AG04450 (cell line): ENCODE measurements around the gene INTS13. TPM values are rescaled to one million over a fixed set of nuclear protein-coding genes. Genes with fewer than 3 reads are reported as not detected.
"Not testable (repeated sequence)": the region's sequence is repeated elsewhere in the genome, so short reads cannot be mapped to it uniquely, and the experiment has no call there.

ENCODE experiments used
- CTCF ChIA-PET: fragments of 300-600, 350-600 bp; formaldehyde crosslinking; extraction: SDS; loops from one replicate; lab custom pipeline; 2022; ENCODE audit warnings: antibody characterized with exemption, inconsistent platforms; lab: Charles Lee
- POLR2A ChIA-PET: fragments of 350-600 bp; formaldehyde crosslinking; extraction: SDS; loops from one replicate; lab custom pipeline; 2021; ENCODE audit warnings: antibody characterized with exemption, inconsistent platforms; lab: Yijun Ruan, JAX
- DNase-seq: peaks from one replicate; pipeline ENCODE4 v3.0.0-alpha.2; 2011; ENCODE audit warnings: low read depth, low spot score
- H3K27ac ChIP-seq: one replicate; pipeline ENCODE4 v1.5.1; 2012; ENCODE audit warnings: low read depth, low read length, control low read depth
- H3K27me3 ChIP-seq: one replicate; pipeline ENCODE4 v1.6.0; 2012; ENCODE audit warnings: low read length; ENCODE audit not compliant: control insufficient read depth, insufficient read depth
- H3K4me3 ChIP-seq: 2 replicates; pipeline ENCODE4 v1.5.1; 2011; ENCODE audit warnings: mild to moderate bottlenecking, low read depth, low read length, control low read depth
- H3K9me3 ChIP-seq: 2 replicates; pipeline ENCODE4 v1.5.1; 2012; ENCODE audit warnings: low read length; ENCODE audit not compliant: control insufficient read depth, insufficient read depth
- CTCF ChIP-seq: IDR thresholded peaks from 2 replicates; pipeline ENCODE4 v1.5.1; 2011; ENCODE audit warnings: low read depth, low read length, control low read depth, inconsistent platforms
- polyA plus RNA-seq: library from polyadenylated mRNA; depleted of rRNA; stranded (reverse); fragments of >200 nt; gene quantifications from 2 replicates; pipeline ENCODE4 v1.2.3, GENCODE V29; 2011

The INTS13 gene
- polyA plus RNA-seq, 1 experiment: 38.3 TPM

GRCh38 chr12:26867080-26867479, 70.7 kb downstream of the INTS13 start:
- Histone ChIP-seq H3K27me3 (peaks cover 3% of the 10 kb centered on the region), H3K4me3 (no peak overlapping the region), H3K27ac (no peak overlapping the region), H3K9me3 (no peaks in the 10 kb centered on the region)
- CTCF ChIA-PET: interaction anchor here (2.0 kb wide), 1 partner anchor 18 kb away, joined by 12 read pairs; no protein-coding TSS in a partner anchor
- POLR2A ChIA-PET: no interaction called here
- TF ChIP-seq CTCF: no peak
- DNase-seq: no peak

DNA sequence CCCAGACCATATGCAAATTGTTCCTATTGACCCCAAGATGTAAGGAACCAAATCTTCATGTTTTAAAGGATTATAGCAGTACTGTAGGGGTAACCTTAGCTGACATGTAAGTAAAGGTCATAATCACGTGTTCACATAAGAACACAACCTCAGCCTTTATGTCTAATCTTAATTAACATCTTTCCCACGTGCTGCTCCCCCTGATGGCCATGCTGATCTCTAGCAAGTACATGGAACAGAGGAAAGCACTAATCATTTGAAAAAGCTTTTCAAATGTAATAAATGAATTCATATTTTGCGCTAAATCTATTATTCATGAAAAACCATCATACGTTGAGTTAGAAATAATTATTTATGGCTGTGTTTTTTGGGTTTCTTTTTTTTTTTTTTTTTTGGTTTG, 74.3 kb downstream of the INTS13 start:
- DNase-seq: no peak
- CTCF ChIA-PET: interaction anchor here (0.6 to 2.0 kb wide), 3 partner anchors 21 to 442 kb away, joined by 3 to 13 read pairs (median 4); no protein-coding TSS in a partner anchor

GRCh38 chr12:26862787-26863186, 75.0 kb downstream of the INTS13 start:
- H3K4me3 ChIP-seq, H3K27ac ChIP-seq, DNase-seq, POLR2A ChIA-PET, H3K9me3 ChIP-seq, H3K27me3 ChIP-seq: not testable (repeated sequence)
- CTCF ChIA-PET: interaction anchor here (2.0 kb wide), 1 partner anchor 22 kb away, joined by 13 read pairs; no protein-coding TSS in a partner anchor

More for the DNA sequence above, 74.3 kb downstream of the INTS13 start:
- Histone ChIP-seq H3K4me3 (no peak overlapping the region), H3K9me3 (no peaks in the 10 kb centered on the region), H3K27ac (no peak overlapping the region), H3K27me3 (peaks cover 2% of the 10 kb centered on the region)
- POLR2A ChIA-PET: no interaction called here
- TF ChIP-seq CTCF: peak; percentile 45

DNA sequence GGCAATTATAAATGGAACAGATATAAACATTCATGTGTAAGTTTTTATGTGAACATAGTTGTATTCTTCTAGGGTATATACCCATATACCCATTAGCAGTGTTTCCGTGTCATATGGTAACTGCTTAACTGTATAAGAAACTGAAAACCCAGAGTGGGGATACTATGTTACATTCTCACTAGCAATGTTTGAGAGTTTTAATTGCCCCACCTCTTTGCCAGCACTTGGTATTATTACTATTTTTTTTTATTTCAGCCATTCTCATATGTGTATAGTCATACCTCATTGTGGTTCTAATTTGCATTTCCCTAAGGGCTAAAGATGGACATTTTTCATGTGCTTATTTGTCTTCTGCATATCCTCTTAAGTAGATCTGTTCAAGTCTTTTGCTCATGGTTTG, 76.1 kb downstream of the INTS13 start:
- no peak overlapping the region for H3K4me3 ChIP-seq
- POLR2A ChIA-PET: no interaction called here
- peaks cover 4% of the 10 kb centered on the region for H3K27me3 ChIP-seq
- no peaks in the 10 kb centered on the region for H3K9me3 ChIP-seq
- CTCF ChIA-PET: no interaction called here
- no peak overlapping the region for H3K27ac ChIP-seq
- no peak for TF ChIP-seq CTCF
- no peak for DNase-seq

GRCh38 chr12:26857465-26858176, 80.2 kb downstream of the INTS13 start:
- ChIA-PET POLR2A (no interaction called here), CTCF (interaction anchor here (3.6 kb wide), 1 partner anchor 28 kb away, joined by 21 read pairs; no protein-coding TSS in a partner anchor)
- no peak overlapping the region for H3K27ac ChIP-seq
- no peaks in the 10 kb centered on the region for H3K9me3 ChIP-seq
- no peak for DNase-seq
- no peak for TF ChIP-seq CTCF
- peaks cover 7% of the 10 kb centered on the region for H3K27me3 ChIP-seq
- no peak overlapping the region for H3K4me3 ChIP-seq
